Measurements from ENCODE around the gene ERI3. TPM values are rescaled to one million over a fixed set of nuclear protein-coding genes. Genes with fewer than 3 reads are reported as not detected.

ERI3 gene, protein sequence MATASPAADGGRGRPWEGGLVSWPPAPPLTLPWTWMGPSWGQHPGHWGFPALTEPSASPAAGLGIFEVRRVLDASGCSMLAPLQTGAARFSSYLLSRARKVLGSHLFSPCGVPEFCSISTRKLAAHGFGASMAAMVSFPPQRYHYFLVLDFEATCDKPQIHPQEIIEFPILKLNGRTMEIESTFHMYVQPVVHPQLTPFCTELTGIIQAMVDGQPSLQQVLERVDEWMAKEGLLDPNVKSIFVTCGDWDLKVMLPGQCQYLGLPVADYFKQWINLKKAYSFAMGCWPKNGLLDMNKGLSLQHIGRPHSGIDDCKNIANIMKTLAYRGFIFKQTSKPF
- polyA plus RNA-seq (2013, experiment 1 of 2; ENCODE audit: insufficient read length), result 68.4 TPM
- polyA plus RNA-seq (2013, experiment 2 of 2; ENCODE audit: insufficient read length), result 69.4 TPM

GRCh38 chr1:44354840-44355581, at the start of gene ERI3:
ERI3 (minus strand) TSS chr1:44355257; CDS start chr1:44355026, 231 bp downstream.
- peak; percentile 98 for DNase-seq

DNA sequence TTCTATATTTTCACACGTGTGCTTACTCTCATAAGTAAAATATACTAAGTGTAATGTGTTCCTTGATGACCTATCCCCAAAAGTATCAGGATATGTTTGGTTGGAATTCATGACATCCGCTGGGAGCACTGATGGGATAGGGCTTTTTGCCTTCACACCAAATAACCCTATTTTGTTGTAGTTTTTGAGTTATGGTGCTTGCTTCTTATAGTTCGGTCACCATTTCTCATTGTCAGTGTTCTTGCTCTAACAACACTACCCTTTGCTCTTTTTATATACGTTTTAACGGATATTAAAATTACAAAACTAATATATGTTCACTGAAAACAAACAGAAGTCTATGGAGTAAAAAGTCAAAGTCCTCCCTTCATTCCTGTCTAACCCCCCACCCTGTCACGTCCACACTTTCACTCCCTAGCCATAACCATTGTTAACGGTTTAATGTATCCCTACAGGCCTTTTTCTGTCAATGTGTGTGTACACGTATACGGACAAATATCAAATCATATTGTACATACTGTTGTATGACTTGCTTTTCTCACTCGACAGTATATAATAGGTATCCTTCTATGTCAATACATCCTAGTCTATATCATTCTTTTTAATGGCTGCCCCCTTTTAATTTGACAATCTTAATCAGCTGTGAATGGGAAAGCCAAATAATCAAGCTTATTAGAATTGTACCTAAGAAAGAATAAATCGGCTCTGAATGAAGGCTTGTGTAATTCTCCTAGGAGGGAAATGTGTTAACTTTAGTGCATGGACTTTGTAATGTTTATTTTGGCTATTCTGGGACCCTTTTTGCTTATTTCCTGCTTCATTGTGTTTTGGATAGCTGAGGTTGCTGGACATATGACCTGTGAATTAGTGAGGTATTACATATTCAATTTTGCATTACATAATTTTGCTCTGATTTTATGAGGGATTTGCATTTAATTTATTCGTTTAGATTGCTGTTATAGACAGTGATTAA, 46.5 kb upstream of the ERI3 start:
- DNase-seq, result no peak

DNA sequence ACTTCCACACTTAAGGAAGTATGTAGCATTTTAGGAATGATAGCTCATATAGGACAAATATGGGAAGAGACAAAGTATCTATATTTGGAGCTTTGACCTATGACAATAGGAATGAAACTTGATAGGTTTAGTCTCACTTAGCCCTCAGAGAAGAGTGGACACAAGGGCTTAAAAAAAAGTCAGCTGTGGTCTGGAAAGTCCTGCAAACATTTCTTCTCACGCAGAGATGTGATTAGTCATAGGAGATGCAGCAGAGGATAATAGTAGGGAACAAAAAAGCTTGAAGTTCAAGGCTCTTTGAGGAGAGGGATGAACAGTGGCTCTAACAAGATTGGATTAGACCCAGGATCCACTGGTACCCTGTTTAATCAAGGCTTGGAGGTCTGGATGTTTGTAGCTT, 35.2 kb upstream of the ERI3 start:
- DNase-seq, result peak; percentile 63

GRCh38 chr1:44389437-44389836, 34.4 kb upstream of the ERI3 start:
- DNase-seq, result no peak

- DNase-seq, result no peak
Measured at GRCh38 chr1:44388551-44388950, 33.5 kb upstream of the ERI3 start.

GRCh38 chr1:44380666-44381177, 25.7 kb upstream of the ERI3 start:
- DNase-seq, result no peak

DNA sequence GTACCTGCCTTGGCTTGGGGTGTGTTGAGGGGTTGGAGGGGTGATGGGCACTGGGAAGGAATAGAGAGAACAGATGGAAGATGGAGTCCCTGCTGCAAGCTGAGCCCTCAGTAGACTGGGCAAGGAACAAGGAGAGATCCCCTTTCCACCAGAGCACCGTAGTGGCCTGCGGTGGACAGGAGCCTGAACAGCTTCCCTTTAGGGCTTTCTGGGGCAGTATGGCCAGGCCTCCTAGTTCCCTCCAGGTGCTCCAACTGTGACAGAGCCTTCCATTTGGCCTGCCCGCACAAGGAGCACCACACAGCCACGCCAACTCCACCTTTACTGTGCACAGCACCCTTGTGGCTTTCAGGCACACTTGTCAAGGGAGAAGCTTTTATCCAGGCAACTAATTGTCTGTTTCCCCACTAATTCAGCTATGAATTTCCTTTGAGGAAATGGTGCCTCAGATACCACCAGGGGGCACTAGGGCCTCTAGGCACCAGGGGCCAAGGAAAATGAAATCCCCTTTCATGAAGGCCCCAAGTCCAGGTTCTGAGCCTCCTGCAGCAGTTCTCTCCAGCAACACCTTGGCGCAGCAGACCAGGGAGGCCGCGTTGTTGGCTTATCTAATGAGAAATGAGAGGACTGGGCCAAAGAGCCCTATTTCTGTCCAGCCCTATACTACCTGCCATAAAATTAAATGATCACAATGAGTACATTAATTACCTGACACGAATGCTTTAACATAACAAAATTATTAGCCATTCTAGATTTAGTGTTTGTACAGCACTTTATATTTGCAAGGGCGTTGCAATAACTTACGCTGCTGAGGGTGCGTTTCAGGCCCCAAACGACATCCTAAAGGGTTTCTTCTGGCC, 23.1 kb upstream of the ERI3 start:
- DNase-seq, result peak; percentile 30

DNA sequence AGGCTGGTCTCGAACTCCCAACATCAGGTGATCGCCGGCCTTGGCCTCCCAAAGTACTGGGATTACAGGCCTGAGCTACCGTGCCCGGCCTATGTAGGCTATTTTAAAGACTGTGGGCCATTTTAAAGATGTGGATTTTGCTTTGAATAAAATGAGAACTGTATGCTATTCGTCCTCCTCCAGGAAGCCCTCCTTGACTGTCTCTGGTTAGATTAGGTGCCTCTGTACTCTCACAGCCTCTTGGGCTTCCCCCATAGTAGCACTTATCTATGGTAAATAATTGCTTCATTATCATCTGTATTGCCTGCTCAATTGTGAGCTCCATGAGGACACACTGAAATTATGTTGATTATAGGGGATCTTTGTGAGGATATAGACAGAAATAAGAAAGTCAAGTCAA, 20.5 kb upstream of the ERI3 start:
- DNase-seq, result no peak

- no peak for DNase-seq
Measured at GRCh38 chr1:44371206-44371605, 16.1 kb upstream of the ERI3 start.

GRCh38 chr1:44368471-44369151, 13.6 kb upstream of the ERI3 start:
- DNase-seq, result no peak

DNA sequence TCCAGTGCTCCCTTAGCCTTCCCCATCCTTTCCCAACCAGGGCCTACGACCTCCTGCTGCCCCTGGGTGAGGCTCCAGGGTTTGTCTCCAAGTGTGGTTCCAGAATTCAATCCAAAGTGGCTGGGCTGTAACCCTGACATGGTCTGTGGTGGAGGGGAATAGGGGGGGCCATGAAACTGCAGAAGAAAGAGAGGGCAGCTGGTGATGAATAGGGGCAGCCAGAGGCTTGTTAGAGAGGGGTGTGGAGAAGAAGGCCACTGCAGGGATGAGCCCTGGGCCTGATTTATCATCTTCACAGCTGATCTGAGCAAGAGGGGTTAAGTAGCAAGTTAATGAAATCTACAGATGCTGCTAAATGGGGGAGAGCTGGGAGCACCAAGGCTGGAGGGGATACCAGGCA, 12.9 kb upstream of the ERI3 start:
- no peak for DNase-seq

GRCh38 chr1:44366371-44366975, 11.4 kb upstream of the ERI3 start:
- no peak for DNase-seq

- no peak for DNase-seq
Measured at GRCh38 chr1:44361478-44361877, 6.4 kb upstream of the ERI3 start.

GRCh38 chr1:44359234-44359935, 4.3 kb upstream of the ERI3 start:
- DNase-seq, result no peak

DNA sequence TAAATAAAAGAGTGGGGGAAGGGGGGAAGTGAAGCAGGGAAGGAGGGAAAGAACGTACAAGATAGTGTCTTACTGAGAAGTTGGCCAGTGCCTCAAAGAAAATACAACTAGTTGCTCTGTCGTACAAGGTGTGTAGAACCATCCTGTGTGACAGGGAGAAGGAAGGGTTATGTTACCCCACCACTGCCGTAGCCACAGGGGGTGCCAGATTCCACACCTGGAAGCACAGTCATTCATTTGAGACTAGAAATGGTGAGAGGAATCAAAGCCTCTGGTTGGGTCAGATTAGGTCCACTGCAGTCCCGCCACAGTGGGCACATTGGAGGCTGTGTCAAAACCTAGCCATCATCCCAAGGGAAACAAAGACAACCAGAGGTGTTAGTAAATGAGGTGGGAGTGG, 2.7 kb upstream of the ERI3 start:
- DNase-seq, result no peak

GRCh38 chr1:44355582-44356305, 687 bp upstream of the ERI3 start:
- no peak for DNase-seq

DNA sequence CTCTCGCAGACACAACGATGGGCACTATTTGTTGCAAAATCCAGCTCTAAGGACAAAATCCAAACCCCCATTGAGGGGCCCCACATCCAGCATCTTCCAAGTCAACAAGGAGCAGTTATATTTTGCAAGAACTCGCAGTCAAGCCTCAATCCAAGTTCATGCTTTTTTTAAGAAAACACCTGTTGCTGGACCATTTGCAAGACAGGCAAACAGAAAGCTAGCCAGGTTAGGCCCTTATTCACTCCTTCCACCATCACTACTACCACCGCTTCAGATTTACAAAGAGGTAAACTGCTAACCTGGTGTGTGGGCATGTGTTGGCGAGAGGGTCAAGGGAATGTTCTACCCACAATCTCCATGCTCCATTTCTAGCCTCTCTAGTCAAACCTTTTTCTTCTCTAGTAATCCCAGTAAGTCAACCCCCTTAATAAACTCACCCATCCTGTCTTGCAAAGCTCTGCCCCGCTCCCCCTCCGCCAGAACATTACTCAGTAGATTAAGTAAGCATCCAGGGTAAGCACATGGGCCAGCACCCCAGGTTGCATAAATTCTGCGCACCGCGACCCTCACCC, 703 bp downstream of the ERI3 start:
- peak; percentile 9 for DNase-seq

GRCh38 chr1:44353604-44354003, 1.5 kb downstream of the ERI3 start:
- no peak for DNase-seq

DNA sequence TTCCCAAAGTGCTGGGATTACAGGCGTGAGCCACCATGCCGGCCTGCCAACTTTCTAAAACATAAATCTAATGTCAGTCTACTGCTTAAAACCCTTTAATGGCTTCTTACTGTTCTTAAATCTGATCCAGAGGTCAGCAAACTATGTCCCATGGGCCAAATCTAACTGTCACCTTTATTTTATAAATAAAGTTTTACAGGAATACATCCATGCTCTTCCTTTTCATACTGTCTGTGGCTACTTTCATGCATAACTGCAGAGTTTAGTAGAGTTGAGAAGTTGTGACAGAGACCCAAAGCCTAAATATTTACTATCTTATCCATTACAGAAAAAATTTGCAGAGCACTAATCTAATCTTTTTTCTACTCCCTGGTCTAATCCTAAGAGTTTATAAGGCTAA, 3.8 kb downstream of the ERI3 start:
- DNase-seq, result no peak

All from fibroblast of skin of abdomen (primary cell).